IMR-90 (cell line): ENCODE measurements around the gene MLLT10. TPM values are rescaled to one million over a fixed set of nuclear protein-coding genes. Genes with fewer than 3 reads are reported as not detected.

Experiments used
- ATAC-seq: fragments of 200-7000 bp; cut with Tn5 transposase; 2 replicates; pipeline ENCODE4 v1.9.1; 2020; ENCODE audit warnings: low read depth, mild to moderate bottlenecking, moderate library complexity
- BruUV-seq: library from RNA; stranded (reverse); fragments of 400-500 nt; replicated peaks from 2 replicates; lab custom pipeline; 2021; lab: Mats Ljungman, UMichigan
- CTCF ChIA-PET: fragments of 300-600 bp; formaldehyde crosslinking; extraction: SDS; loops from one replicate; lab custom pipeline; 2021; ENCODE audit warnings: antibody characterized with exemption; lab: Yijun Ruan, JAX
- POLR2A ChIA-PET: fragments of 300-600 bp; sonication (Branson Sonifier 250); formaldehyde crosslinking; loops from one replicate; lab custom pipeline; 2022; ENCODE audit warnings: antibody characterized with exemption; ENCODE audit not compliant: unreplicated experiment; lab: Charles Lee
- DNase-seq: peaks from one replicate; pipeline ENCODE4 v3.0.0; 2013
- H2AFZ ChIP-seq: replicated peaks from 2 replicates; pipeline ENCODE3; 2013; ENCODE audit warnings: low read length, mild to moderate bottlenecking; ENCODE audit not compliant: poor library complexity
- H2AK5ac ChIP-seq: 2 replicates; pipeline ENCODE4 v1.6.1; 2013; ENCODE audit warnings: low read depth, low read length, inconsistent platforms
- H2AK9ac ChIP-seq: replicated peaks from 2 replicates; pipeline ENCODE3; 2013; ENCODE audit warnings: mild to moderate bottlenecking, low read depth, low read length, moderate library complexity; ENCODE audit not compliant: poor library complexity
- H2BK120ac ChIP-seq: 2 replicates; pipeline ENCODE4 v1.6.1; 2013; ENCODE audit warnings: low read depth, low read length, inconsistent platforms
- H2BK15ac ChIP-seq: 3 replicates; pipeline ENCODE4 v1.6.1; 2013; ENCODE audit warnings: low read depth, low read length, inconsistent platforms
- H2BK20ac ChIP-seq: 2 replicates; pipeline ENCODE4 v1.6.1; 2013; ENCODE audit warnings: low read depth, mild to moderate bottlenecking, inconsistent platforms, low read length, moderate library complexity
- H2BK5ac ChIP-seq: 2 replicates; pipeline ENCODE4 v1.6.1; 2013; ENCODE audit warnings: mild to moderate bottlenecking, low read depth, low read length, inconsistent platforms; ENCODE audit not compliant: poor library complexity, severe bottlenecking
- H3K14ac ChIP-seq: replicated peaks from 2 replicates; pipeline ENCODE4 v1.6.1; 2013; ENCODE audit warnings: low read depth, low read length, inconsistent platforms
- H3K18ac ChIP-seq: 2 replicates; pipeline ENCODE4 v1.6.1; 2013; ENCODE audit warnings: low read depth, low read length, control low read depth
- H3K23ac ChIP-seq: 2 replicates; pipeline ENCODE4 v1.6.1; 2013; ENCODE audit warnings: low read depth, low read length, inconsistent platforms
- H3K27ac ChIP-seq: 2 replicates; pipeline ENCODE4 v1.5.1; 2013; ENCODE audit warnings: mild to moderate bottlenecking, control low read depth, low read length; ENCODE audit not compliant: insufficient read depth
- H3K27me3 ChIP-seq: 2 replicates; pipeline ENCODE4 v1.6.1; 2013; ENCODE audit warnings: low read length; ENCODE audit not compliant: control insufficient read depth, insufficient read depth
- H3K36me3 ChIP-seq: 2 replicates; pipeline ENCODE4 v1.6.1; 2013; ENCODE audit warnings: low read length, mixed read lengths; ENCODE audit not compliant: control insufficient read depth, insufficient read depth
- H3K4ac ChIP-seq: 2 replicates; pipeline ENCODE4 v1.6.1; 2013; ENCODE audit warnings: low read depth, low read length, inconsistent platforms
- H3K4me1 ChIP-seq: 2 replicates; pipeline ENCODE4 v1.6.1; 2013; ENCODE audit warnings: low read length, mixed read lengths; ENCODE audit not compliant: control insufficient read depth, insufficient read depth
- H3K4me2 ChIP-seq: 2 replicates; pipeline ENCODE4 v1.6.1; 2013; ENCODE audit warnings: low read depth, mild to moderate bottlenecking, control low read depth, low read length, moderate library complexity
- H3K4me3 ChIP-seq: 2 replicates; pipeline ENCODE4 v1.5.1; 2013; ENCODE audit warnings: low read depth, mild to moderate bottlenecking, control low read depth, low read length, moderate library complexity; ENCODE audit not compliant: insufficient read depth
- H3K56ac ChIP-seq: 2 replicates; pipeline ENCODE4 v1.6.1; 2013; ENCODE audit warnings: low read length, inconsistent platforms; ENCODE audit not compliant: insufficient read depth; ENCODE audit errors: extremely low read depth
- H3K79me1 ChIP-seq, 2 experiments: 2 replicates each; pipeline ENCODE4 v1.6.1; 2013; ENCODE audit warnings: low read length in 2 of 2, inconsistent platforms in 1 of 2, low read depth in 1 of 2
- H3K9ac ChIP-seq: 2 replicates; pipeline ENCODE4 v1.6.1; 2013; ENCODE audit warnings: low read depth, low read length, control low read depth
- H3K9me1 ChIP-seq: 2 replicates; pipeline ENCODE4 v1.6.1; 2013; ENCODE audit warnings: low read length, inconsistent platforms; ENCODE audit not compliant: insufficient read depth
- H3K9me3 ChIP-seq: 2 replicates; pipeline ENCODE4 v1.6.1; 2013; ENCODE audit warnings: low read length; ENCODE audit not compliant: control insufficient read depth, insufficient read depth
- H4K20me1 ChIP-seq: 2 replicates; pipeline ENCODE4 v1.6.1; 2013; ENCODE audit warnings: low read length, inconsistent platforms; ENCODE audit not compliant: insufficient read depth
- H4K5ac ChIP-seq: 2 replicates; pipeline ENCODE4 v1.6.1; 2013; ENCODE audit warnings: mild to moderate bottlenecking, low read depth, low read length, control low read depth
- H4K8ac ChIP-seq, 2 experiments: 2 replicates each; pipeline ENCODE4 v1.6.1; 2013; ENCODE audit warnings: low read depth in 2 of 2, low read length in 2 of 2, control low read depth in 1 of 2, inconsistent platforms in 1 of 2
- H4K91ac ChIP-seq: 2 replicates; pipeline ENCODE4 v1.6.1; 2013; ENCODE audit warnings: low read depth, low read length, inconsistent platforms; ENCODE audit not compliant: insufficient read depth
- BHLHE40 ChIP-seq: fragments of 150-350 bp; IDR thresholded peaks from 2 replicates; pipeline ENCODE4 v1.6.1; 2016; ENCODE audit warnings: mild to moderate bottlenecking, low read depth, low read length
- CEBPB ChIP-seq: IDR thresholded peaks from 2 replicates; pipeline ENCODE4 v1.6.1; 2012; ENCODE audit warnings: low read depth, low read length, improper control_type of control experiment
- CHD1 ChIP-seq: IDR thresholded peaks from 2 replicates; pipeline ENCODE4 v1.6.1; 2012; ENCODE audit warnings: low read depth, low read length, improper control_type of control experiment
- MAFK ChIP-seq: IDR thresholded peaks from 2 replicates; pipeline ENCODE4 v1.6.1; 2012; ENCODE audit warnings: low read depth, low read length, improper control_type of control experiment
- MAZ ChIP-seq: IDR thresholded peaks from 2 replicates; pipeline ENCODE4 v1.6.1; 2012; ENCODE audit warnings: low read depth, mild to moderate bottlenecking, low read length, improper control_type of control experiment, moderate library complexity, borderline replicate concordance
- NFE2L2 ChIP-seq: fragments of 150-350 bp; IDR thresholded peaks from 2 replicates; pipeline ENCODE4 v1.6.1; 2016; ENCODE audit warnings: low read depth, mild to moderate bottlenecking, low read length
- POLR2A ChIP-seq: IDR thresholded peaks from 2 replicates; pipeline ENCODE4 v1.6.1; 2012; ENCODE audit warnings: mild to moderate bottlenecking, low read depth, low read length
- RCOR1 ChIP-seq: IDR thresholded peaks from 2 replicates; pipeline ENCODE4 v1.6.1; 2012; ENCODE audit warnings: mild to moderate bottlenecking, low read length, improper control_type of control experiment; ENCODE audit not compliant: insufficient replicate concordance
- RFX5 ChIP-seq: IDR thresholded peaks from 2 replicates; pipeline ENCODE4 v1.8.0; 2012; ENCODE audit warnings: low read depth, mild to moderate bottlenecking, low read length, moderate library complexity
- SMC3 ChIP-seq: fragments of 150-350 bp; IDR thresholded peaks from 2 replicates; pipeline ENCODE4 v1.6.1; 2016; ENCODE audit warnings: low read depth, mild to moderate bottlenecking, antibody characterized with exemption, low read length, moderate library complexity
- WGBS, 2 experiments: methylation state at CpG; one replicate each; pipeline versions ENCODE4 v1.1.5 to v1.1.7; 2013; ENCODE audit warnings: missing lambda C conversion rate in 2 of 2; ENCODE audit not compliant: insufficient read length in 1 of 2; ENCODE audit errors: extremely low coverage in 2 of 2; 5-methylcytosine and 5-hydroxymethylcytosine counted together
- dilution Hi-C: fragments of 300-500 bp; cut with HindIII; formaldehyde crosslinking; loops from one replicate; pipeline ENCODE4 v1.14.3; 2018; ENCODE audit warnings: low sequenced_read_pairs; ENCODE audit not compliant: unreplicated experiment
- in situ Hi-C: fragments of 300-500 bp; cut with MboI; formaldehyde crosslinking; loops from 3 replicates; pipeline ENCODE4 v1.14.3; 2019; ENCODE audit warnings: low sequenced_read_pairs, inconsistent platforms, mixed read lengths
- intact Hi-C: fragments of 100-400 bp; cut with micrococcal nuclease; formaldehyde crosslinking; loops from 2 replicates; pipeline ENCODE4 v1.10.0; 2022
- polyA plus RNA-seq, 3 experiments: library from polyadenylated mRNA; depleted of rRNA; stranded (reverse); fragments of >200 nt; gene quantifications; 2 replicates each; pipeline ENCODE4 v1.2.3, GENCODE V29; 2012; ENCODE audit warnings: low replicate concordance in 1 of 3
- total RNA-seq: library from RNA; depleted of rRNA; stranded (reverse); fragments of >200 nt; gene quantifications from 2 replicates; pipeline ENCODE4 v1.2.3, GENCODE V29; 2012
- TF ChIP-seq, protein P1 (sequence below): fragments of 150-350 bp; IDR thresholded peaks from 2 replicates; pipeline ENCODE4 v1.6.1; 2016; ENCODE audit warnings: low read depth, mild to moderate bottlenecking, low read length, moderate library complexity, borderline replicate concordance
- TF ChIP-seq, protein P2 (sequence below): fragments of 150-350 bp; IDR thresholded peaks from 2 replicates; pipeline ENCODE4 v1.6.1; 2017; ENCODE audit warnings: mild to moderate bottlenecking, antibody characterized with exemption, low read length, low read depth
- TF ChIP-seq, protein P3 (sequence below): conservative IDR thresholded peaks from 2 replicates; pipeline ENCODE4 v1.5.1; 2012; ENCODE audit warnings: mild to moderate bottlenecking, low read depth, low read length, improper control_type of control experiment

Gene MLLT10
- total and polyA plus RNA-seq, 2 of the 4 experiments (the other 2 are of a cell fraction) = 22.5 to 29.0 TPM

DNA sequence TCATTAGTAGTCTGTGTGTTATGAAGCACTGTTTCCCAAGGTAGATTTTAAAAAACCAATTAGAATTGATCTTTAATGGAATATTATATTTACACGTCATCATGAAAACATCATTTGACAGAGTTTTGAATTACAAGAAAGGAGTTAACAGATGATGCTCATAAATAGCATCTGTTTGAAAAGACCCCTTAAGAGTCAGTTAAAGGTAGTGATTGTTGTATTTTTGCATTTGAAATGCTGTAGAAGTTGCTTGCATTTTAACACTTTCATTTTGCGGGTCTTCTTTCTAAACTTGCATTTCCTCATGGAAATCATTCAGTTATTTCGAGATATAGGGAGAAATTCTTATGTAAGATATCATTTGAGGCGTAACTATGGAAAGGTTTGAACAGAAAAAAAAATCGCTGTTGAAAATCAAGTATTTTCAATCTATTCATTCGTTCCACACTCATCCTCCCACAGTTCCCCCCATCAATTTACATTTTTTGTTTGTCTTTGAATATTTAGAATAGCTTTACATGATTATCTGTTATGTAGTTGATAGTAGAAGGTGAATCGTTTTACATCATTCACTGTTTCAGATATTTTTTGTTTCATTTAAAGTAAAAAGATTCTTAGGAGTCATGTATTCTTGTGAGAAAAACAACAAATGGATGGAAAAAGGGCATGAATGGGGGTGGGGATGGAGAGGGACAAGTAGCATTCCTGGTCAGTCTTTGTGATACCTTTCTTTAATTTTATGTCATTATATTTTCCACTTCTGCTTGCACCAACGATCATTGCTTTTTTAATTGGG is 5.6 kb upstream of the MLLT10 start:
- Histone ChIP-seq H3K27ac (peak overlapping the region; percentile 96; the same call in 1 of the 2 replicates), H3K4me1 (peaks cover 2% of the 10 kb centered on the region; the same call in 1 of the 2 replicates), H2BK5ac (peak overlapping the region; percentile 93), H2BK120ac (0 out of 2 replicates have a peak overlapping the region, but pooled peaks have one; percentile 68), H2AFZ (no peak overlapping the region), H2BK20ac (no peak overlapping the region), H3K4ac (peak overlapping the region; percentile 29; the same call in 1 of the 2 replicates), H3K18ac (no peak overlapping the region), H4K5ac (no peak overlapping the region), H3K56ac (peak overlapping the region; percentile 96), H3K4me2 (peak overlapping the region; percentile 98), H3K36me3 (no peaks in the 10 kb centered on the region), H4K8ac (peak overlapping the region; percentile 82 to 91; a peak in 2 of 4 replicates), H3K23ac (peak overlapping the region; percentile 88; the same call in 1 of the 2 replicates), H3K79me1 (peaks cover 2 to 5% of the 10 kb centered on the region in 2 experiments; a peak in 3 of 4 replicates), H4K91ac (peak overlapping the region; percentile 41), H2AK5ac (no peak overlapping the region), H3K9ac (peak overlapping the region; percentile 93), H3K4me3 (peak overlapping the region; percentile 55; the same call in 1 of the 2 replicates), H3K9me3 (no peaks in the 10 kb centered on the region), H2AK9ac (no peak overlapping the region), H3K27me3 (no peaks in the 10 kb centered on the region), H3K9me1 (0 out of 2 replicates have a peak, but pooled peaks cover 2% of the 10 kb centered on the region), H2BK15ac (peak overlapping the region; percentile 82; the same call in 1 of the 3 replicates), H3K14ac (peak overlapping the region; percentile 69; the same call in 1 of the 2 replicates), H4K20me1 (no peaks in the 10 kb centered on the region)
- DNase-seq (no peak), ATAC-seq (no peak)
- intact Hi-C loops = loop anchor here (10.0 kb wide), 1 partner anchor 426 kb away; no protein-coding TSS in a partner anchor
- ChIA-PET POLR2A (no interaction called here), CTCF (interaction anchor here (0.5 to 1.3 kb wide), 2 partner anchors 40 to 204 kb away, joined by 3 read pairs; no protein-coding TSS in a partner anchor)
- WGBS, 2 experiments = 100% methylated on average over 1 of the region's 8 CpGs; no CpG with 5 or more reads in 1 of the 2 experiments
- in situ Hi-C loops = no loop called here
- BruUV-seq = no TSS peak
- dilution Hi-C loops = no loop called here
- TF ChIP-seq POLR2A = no peak
- no peak for TF ChIP-seq MAFK
- TF ChIP-seq CEBPB = no peak
- TF ChIP-seq SMC3 = no peak
- TF ChIP-seq NFE2L2 = no peak
- TF ChIP-seq, protein P1, sequence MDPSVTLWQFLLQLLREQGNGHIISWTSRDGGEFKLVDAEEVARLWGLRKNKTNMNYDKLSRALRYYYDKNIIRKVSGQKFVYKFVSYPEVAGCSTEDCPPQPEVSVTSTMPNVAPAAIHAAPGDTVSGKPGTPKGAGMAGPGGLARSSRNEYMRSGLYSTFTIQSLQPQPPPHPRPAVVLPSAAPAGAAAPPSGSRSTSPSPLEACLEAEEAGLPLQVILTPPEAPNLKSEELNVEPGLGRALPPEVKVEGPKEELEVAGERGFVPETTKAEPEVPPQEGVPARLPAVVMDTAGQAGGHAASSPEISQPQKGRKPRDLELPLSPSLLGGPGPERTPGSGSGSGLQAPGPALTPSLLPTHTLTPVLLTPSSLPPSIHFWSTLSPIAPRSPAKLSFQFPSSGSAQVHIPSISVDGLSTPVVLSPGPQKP = no peak
- TF ChIP-seq, protein P2, sequence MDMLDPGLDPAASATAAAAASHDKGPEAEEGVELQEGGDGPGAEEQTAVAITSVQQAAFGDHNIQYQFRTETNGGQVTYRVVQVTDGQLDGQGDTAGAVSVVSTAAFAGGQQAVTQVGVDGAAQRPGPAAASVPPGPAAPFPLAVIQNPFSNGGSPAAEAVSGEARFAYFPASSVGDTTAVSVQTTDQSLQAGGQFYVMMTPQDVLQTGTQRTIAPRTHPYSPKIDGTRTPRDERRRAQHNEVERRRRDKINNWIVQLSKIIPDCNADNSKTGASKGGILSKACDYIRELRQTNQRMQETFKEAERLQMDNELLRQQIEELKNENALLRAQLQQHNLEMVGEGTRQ = no peak
- no peak for TF ChIP-seq RCOR1
- TF ChIP-seq CHD1 = no peak
- no peak for TF ChIP-seq BHLHE40
- TF ChIP-seq, protein P3, sequence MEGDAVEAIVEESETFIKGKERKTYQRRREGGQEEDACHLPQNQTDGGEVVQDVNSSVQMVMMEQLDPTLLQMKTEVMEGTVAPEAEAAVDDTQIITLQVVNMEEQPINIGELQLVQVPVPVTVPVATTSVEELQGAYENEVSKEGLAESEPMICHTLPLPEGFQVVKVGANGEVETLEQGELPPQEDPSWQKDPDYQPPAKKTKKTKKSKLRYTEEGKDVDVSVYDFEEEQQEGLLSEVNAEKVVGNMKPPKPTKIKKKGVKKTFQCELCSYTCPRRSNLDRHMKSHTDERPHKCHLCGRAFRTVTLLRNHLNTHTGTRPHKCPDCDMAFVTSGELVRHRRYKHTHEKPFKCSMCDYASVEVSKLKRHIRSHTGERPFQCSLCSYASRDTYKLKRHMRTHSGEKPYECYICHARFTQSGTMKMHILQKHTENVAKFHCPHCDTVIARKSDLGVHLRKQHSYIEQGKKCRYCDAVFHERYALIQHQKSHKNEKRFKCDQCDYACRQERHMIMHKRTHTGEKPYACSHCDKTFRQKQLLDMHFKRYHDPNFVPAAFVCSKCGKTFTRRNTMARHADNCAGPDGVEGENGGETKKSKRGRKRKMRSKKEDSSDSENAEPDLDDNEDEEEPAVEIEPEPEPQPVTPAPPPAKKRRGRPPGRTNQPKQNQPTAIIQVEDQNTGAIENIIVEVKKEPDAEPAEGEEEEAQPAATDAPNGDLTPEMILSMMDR = no peak
- no peak for TF ChIP-seq RFX5
- no peak for TF ChIP-seq MAZ
